ENCODE measurements around the gene RNASE7.
A peak's percentile ranks its signal among the peaks of the same experiment; 100 is the strongest.

The RNASE7 gene

DNA sequence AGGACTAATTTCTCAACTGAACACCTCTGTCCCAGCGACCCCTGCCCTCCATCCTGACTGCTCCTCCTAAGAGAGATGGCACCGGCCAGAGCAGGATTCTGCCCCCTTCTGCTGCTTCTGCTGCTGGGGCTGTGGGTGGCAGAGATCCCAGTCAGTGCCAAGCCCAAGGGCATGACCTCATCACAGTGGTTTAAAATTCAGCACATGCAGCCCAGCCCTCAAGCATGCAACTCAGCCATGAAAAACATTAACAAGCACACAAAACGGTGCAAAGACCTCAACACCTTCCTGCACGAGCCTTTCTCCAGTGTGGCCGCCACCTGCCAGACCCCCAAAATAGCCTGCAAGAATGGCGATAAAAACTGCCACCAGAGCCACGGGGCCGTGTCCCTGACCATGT, 756 bp downstream of the RNASE7 start:
- no peak for DNase-seq (ENCODE audit: low spot score)
- no peak for FAIRE-seq

- no peak for FAIRE-seq
- no peak for DNase-seq (ENCODE audit: low spot score)
Measured at GRCh38 chr14:21043387-21043973, 1.3 kb downstream of the RNASE7 start.

DNA sequence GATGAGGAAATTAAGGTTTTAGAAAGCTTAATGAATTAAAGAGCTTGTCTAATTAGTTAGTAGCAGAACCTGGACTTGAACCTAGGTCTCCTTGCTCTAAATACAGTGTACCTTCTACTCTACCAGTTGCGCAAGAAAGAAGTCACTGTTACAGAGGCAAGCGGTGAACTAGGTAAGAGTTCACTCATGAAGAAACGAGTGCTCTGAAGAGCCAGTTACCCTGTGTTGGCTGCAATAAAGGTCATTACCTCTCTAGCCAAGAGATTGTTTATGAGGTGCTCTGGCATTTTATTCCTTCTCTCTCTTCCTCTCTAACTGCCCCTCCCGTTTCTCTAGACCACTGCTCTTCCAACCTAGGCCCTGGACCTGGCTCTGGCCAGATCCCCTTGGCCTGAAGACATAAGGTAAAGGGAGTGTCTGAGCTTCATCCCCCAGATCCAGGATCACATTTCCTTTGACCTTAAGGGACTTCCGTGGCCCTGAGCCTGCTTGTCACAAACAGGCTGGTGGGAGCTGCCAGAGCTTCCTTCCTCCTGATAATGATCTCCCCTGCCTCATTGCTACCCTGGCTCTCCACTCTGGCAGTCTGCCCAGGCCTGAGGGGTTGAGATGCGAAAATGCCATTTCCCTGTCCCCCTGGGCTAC, 1.9 kb downstream of the RNASE7 start:
- FAIRE-seq: no peak

DNA sequence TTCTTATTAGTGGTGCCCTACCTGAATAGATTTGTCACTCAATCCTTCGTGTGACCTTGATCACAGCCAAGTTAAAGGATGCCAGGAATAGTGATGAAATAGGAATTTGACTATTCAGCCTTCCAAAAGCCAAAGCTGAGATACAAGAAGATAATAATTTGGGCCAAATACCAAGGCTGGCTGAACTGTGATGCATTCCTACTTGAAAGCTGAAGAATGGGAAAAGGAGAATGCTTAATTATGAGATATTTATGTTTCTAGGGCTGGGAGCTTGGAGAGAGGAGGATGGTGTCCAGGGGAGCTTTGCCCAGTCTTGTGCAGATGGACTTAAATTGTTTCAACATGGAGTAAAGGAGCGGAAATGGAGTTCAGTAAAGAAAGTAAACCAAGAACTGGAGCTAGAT, 5.2 kb downstream of the RNASE7 start:
- DNase-seq (ENCODE audit: low spot score): no peak

More for the DNA sequence above, 1.9 kb downstream of the RNASE7 start:
- DNase-seq (ENCODE audit: low spot score): no peak

DNA sequence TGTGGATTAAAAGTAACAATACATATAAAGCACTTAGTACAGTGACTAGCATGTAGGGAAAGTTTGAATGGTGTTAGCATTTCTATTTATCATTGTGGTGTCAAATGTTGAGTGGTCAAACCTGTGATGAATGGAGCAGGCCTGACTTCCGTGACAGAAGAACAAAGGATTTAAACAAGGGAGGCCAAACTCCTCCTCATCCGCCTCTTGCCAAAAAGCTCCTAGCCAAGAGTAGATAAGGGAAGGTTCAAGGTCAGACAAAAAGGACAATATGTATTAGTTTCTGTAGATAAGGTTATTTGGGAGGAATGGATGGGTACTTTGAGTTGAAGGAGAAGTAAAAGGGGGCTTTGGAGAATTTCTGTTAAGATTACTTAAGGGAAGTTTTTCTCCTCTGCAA, 6.5 kb downstream of the RNASE7 start:
- FAIRE-seq (no peak), DNase-seq (ENCODE audit: low spot score) (no peak)

More for the DNA sequence above, 5.2 kb downstream of the RNASE7 start:
- no peak for FAIRE-seq

- DNase-seq (ENCODE audit: low spot score) (no peak), FAIRE-seq (no peak)
Measured at GRCh38 chr14:21049271-21049673, 7.1 kb downstream of the RNASE7 start.

DNA sequence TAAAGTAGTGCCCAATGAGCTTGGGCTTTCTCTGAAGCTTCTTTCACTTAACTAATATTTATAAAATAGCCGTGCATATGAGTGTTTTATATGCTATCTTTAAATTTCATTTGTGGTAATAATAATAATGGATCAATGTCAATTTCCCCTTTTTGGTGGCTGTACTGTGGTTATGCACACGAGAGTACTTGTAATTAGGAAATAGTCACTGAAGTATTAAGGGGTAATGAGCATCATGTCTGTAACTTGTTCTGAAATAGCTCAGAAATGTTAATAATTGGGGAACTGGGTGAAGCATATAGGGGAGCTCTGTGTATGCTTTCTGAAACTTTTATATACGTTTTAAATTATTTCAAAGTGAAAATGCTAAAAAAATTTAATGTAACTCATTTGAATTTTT, 8.4 kb downstream of the RNASE7 start:
- no peak for FAIRE-seq
- no peak for DNase-seq (ENCODE audit: low spot score)

DNA sequence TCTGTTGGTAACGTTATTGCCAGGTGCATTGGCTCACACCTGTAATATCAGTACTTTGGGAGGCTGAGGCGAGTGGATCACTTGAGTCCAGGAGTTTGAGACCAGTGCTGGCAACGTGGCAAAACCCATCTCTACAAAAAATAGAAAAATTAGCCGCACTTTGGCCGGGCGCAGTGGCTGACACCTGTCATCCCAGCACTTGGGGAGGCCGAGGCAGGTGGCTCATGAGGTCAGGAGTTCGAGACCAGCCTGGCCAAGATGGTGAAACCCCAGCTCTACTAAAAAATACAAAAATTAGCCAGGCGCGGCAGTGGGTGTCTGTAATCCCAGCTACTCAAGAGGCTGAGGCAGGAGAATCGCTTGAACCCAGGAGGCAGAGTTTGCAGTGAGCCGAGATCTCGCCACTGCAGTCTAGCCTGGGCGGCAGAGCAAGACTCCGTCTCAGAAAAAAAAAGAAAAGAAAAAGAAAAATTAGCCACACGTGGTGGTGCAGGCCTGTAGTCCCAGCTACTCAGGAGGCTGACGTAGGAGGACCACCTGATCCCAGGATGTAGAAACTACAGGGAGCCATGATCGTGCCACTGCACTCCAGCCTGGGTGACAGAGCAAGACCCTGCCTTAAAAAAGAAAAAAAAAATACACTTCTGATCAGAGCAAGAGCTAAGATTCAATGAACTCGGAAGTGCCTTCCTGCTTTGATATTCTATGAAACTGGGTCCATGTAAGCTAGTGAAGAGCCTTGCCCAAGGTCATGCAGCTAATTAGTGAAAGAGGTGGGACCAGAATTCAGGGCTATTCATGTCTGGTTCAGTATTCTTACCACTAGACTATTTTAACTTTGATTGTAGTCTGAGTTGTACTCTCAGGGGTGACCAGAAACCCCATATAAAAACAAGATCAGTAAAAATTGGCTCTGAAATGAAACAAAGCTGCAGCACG, 11.3 kb downstream of the RNASE7 start:
- no peak for DNase-seq (ENCODE audit: low spot score)
- FAIRE-seq: no peak

DNA sequence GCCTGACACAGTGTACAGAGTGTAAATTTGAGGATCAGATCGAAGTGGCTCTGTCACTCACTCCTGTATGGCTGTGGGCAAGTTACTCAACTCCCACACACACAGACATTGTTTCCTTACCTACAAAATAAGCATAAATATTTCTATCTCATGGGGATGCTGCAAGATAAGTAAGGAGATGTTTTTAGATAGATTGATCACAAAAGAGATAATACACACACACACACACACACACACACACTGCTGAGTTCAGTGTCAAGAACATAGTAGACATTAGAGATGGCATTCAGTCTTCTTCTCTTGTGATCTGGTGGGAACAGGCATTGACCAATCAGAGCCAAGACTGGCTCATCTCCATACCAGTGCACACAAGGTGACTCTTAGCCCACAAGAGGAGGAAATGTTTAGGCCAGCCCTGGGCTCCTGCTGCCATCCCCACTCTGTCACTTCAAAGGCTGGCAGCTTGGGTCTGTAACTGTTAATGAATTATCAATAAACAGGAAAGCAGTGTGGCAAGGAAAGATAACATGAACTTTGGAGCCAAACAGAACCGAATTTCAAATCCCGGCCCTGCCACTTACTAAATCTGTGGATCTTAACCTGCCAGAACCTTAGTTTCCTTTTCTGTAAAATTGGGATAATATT, 12.1 kb downstream of the RNASE7 start:
- no peak for DNase-seq (ENCODE audit: low spot score)

DNA sequence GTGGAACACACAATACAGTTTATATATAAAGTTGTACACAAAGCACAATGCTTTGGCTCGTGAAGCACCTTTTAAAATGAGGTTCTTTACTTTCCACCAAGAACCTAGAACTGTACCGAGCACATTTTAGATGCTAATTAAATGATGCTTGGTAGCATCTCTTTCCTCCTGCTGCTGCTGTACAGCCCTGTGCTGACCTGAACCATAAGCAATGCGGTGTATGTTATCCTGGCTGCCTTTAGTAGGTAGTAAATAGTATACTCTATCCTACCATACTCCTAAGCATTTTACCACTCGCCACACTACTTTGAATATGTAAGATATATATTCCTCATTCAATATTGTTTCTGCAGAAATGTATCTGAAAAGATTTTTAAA, 12.6 kb downstream of the RNASE7 start:
- DNase-seq (ENCODE audit: low spot score) (no peak), FAIRE-seq (no peak)

More for the DNA sequence above, 12.1 kb downstream of the RNASE7 start:
- no peak for FAIRE-seq

GRCh38 chr14:21055432-21056117, 13.4 kb downstream of the RNASE7 start:
- DNase-seq (ENCODE audit: low spot score) (no peak), FAIRE-seq (no peak)

DNA sequence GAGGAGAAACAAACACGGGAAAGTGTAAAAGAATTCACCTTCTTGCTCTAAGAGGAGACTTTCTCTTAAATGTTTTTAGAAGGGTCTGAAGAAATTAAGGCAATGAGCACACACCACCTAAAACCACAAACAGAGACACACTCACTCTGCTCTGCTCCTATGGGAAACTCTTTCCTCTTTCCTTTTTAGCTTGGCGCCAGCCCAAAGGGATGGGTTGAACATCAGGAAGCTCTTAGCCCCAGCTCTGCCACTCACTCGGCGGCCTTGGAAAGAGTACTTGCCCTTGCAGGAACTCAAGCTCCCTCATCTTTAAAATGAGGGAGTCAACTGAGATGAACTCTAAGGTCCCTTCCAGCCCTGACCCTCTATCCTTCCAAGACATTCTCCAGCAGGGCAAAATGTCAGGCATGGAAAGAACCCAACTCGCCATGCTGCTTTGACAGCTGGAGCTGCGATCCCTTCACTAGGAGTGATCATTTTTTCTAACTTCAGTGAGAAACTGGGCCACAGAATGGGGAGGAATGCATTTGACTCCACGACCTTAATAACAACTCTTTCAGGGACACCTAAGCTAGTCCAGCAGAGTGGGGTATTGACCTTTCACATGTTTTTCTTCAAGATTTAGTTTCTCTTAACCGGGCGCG, 14.5 kb downstream of the RNASE7 start:
- FAIRE-seq (no peak), DNase-seq (ENCODE audit: low spot score) (no peak)

- FAIRE-seq (peak; percentile 65), DNase-seq (ENCODE audit: low spot score) (peak; percentile 35)
Measured at GRCh38 chr14:21057803-21058675, 15.9 kb downstream of the RNASE7 start, which contains the start of gene RNASE8. RNASE8 (plus strand) TSS chr14:21057822; CDS start chr14:21057893, 71 bp downstream.

- DNase-seq (ENCODE audit: low spot score): no peak
- FAIRE-seq: no peak
Measured at GRCh38 chr14:21058903-21059302, 16.7 kb downstream of the RNASE7 start.

- peak; percentile 44 for FAIRE-seq
Measured at GRCh38 chr14:21059842-21060613, 17.9 kb downstream of the RNASE7 start.

DNA sequence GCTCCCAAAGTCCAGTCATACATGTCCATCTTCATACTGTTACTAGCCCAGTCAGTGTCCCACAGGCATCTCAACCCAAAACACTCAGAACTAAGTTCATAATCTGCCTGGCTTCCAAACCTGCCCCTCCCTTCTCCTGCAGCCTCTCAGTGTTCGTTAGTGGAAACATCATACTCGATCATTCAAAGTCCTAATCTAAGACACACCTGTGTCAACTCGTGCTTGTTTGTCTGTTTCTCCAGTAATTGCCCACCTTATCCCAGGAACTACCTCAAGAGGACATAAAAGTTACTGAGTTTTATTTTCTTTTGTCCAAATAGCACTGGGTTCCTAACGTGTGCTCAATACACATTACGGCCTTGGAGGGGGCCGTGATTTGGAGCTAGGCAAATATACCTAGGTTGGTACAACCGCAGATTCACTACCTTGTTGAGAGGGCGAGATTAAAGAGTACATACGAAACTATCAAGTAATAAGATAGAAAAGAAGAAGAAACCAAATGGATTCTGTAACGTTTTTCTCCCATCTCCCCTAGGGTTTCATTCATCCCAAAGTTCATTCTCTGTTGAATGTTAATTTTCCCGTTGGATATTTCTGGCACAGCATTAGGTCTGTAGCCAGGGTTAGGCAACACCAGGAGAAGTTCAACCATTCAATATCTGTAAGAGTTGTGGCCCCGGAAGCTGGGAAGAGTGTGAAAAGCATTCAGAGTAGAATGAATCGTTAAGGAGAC, 18.6 kb downstream of the RNASE7 start:
- DNase-seq (ENCODE audit: low spot score) (no peak), FAIRE-seq (no peak)

More at GRCh38 chr14:21059842-21060613, 17.9 kb downstream of the RNASE7 start:
- DNase-seq (ENCODE audit: low spot score): no peak

- FAIRE-seq (no peak), DNase-seq (ENCODE audit: low spot score) (no peak)
Measured at GRCh38 chr14:21061347-21061668, 19.1 kb downstream of the RNASE7 start.

DNA sequence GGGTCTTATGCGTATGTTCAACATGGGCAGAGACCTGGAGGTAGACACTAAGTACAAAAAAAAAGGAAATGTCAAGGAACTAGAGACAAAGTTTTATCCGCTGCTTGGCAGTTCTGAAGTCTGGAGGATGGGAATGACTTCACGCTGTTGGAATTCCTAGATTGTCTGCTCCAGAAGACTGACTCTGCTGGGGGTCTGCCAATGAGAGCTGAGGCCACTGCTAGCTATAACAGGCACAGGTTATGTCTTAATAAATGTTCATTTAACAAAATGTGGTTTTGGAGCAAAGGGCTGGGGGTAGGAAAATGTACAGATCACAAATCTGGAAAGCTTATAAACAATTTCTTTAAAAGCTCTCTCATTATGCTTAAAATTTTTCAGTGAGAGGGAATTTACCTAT, 21.3 kb downstream of the RNASE7 start:
- DNase-seq (ENCODE audit: low spot score) (peak; percentile 72), FAIRE-seq (no peak)

Data from urothelium cell line (cell line).